Measurements from ENCODE around the gene RXRA.

RXRA gene

GRCh38 chr9:134420281-134420845 lies 94.1 kb downstream of the RXRA start:
- TF ChIP-seq, protein P1, sequence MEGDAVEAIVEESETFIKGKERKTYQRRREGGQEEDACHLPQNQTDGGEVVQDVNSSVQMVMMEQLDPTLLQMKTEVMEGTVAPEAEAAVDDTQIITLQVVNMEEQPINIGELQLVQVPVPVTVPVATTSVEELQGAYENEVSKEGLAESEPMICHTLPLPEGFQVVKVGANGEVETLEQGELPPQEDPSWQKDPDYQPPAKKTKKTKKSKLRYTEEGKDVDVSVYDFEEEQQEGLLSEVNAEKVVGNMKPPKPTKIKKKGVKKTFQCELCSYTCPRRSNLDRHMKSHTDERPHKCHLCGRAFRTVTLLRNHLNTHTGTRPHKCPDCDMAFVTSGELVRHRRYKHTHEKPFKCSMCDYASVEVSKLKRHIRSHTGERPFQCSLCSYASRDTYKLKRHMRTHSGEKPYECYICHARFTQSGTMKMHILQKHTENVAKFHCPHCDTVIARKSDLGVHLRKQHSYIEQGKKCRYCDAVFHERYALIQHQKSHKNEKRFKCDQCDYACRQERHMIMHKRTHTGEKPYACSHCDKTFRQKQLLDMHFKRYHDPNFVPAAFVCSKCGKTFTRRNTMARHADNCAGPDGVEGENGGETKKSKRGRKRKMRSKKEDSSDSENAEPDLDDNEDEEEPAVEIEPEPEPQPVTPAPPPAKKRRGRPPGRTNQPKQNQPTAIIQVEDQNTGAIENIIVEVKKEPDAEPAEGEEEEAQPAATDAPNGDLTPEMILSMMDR (IDR thresholded peaks at IDR 0.05; ENCODE audit: insufficient read depth, low read length, poor library complexity, severe bottlenecking): no peak
- no peak for TF ChIP-seq EZH2phosphoT487 (conservative IDR thresholded peaks at IDR 0.05; ENCODE audit: low read length)
- no peak overlapping the region for H3K4me3 ChIP-seq (ENCODE audit: insufficient read depth, low read length, poor library complexity, severe bottlenecking)
- no peaks in the 10 kb centered on the region for H3K36me3 ChIP-seq (ENCODE audit: low read length)
- H3K9me2 ChIP-seq (replicated peaks; ENCODE audit: insufficient read depth, low read length): no peaks in the 10 kb centered on the region
- H3K79me2 ChIP-seq (ENCODE audit: insufficient read depth, low read length): no peaks in the 10 kb centered on the region
- no peaks in the 10 kb centered on the region for H4K20me1 ChIP-seq (ENCODE audit: low read depth, low read length)
- H3K9ac ChIP-seq (ENCODE audit: low read length): no peak overlapping the region
- H3F3A ChIP-seq (ENCODE audit: insufficient read depth): no peaks in the 10 kb centered on the region
- no peak overlapping the region for H2AFZ ChIP-seq (ENCODE audit: low read depth, low read length, severe bottlenecking)
- no peaks in the 10 kb centered on the region for H3K9me3 ChIP-seq (ENCODE audit: insufficient read depth, low read length)
- no peak overlapping the region for H3K4me2 ChIP-seq (ENCODE audit: low read depth, low read length, poor library complexity, severe bottlenecking)
- no peaks in the 10 kb centered on the region for H3K27me3 ChIP-seq (ENCODE audit: low read length)
- no peak overlapping the region for H3K27ac ChIP-seq (ENCODE audit: low read depth, low read length)

GRCh38 chr9:134420974-134421432 lies 94.7 kb downstream of the RXRA start:
- Histone ChIP-seq H3K9me2 (replicated peaks; ENCODE audit: insufficient read depth, low read length) (no peaks in the 10 kb centered on the region), H3K4me3 (ENCODE audit: insufficient read depth, low read length, poor library complexity, severe bottlenecking) (no peak overlapping the region), H3K27ac (ENCODE audit: low read depth, low read length) (no peak overlapping the region), H3K9ac (ENCODE audit: low read length) (no peak overlapping the region), H4K20me1 (ENCODE audit: low read depth, low read length) (no peaks in the 10 kb centered on the region), H2AFZ (ENCODE audit: low read depth, low read length, severe bottlenecking) (no peak overlapping the region), H3K36me3 (ENCODE audit: low read length) (no peaks in the 10 kb centered on the region), H3K79me2 (ENCODE audit: insufficient read depth, low read length) (no peaks in the 10 kb centered on the region), H3F3A (ENCODE audit: insufficient read depth) (no peaks in the 10 kb centered on the region), H3K4me2 (ENCODE audit: low read depth, low read length, poor library complexity, severe bottlenecking) (no peak overlapping the region), H3K9me3 (ENCODE audit: insufficient read depth, low read length) (no peaks in the 10 kb centered on the region), H3K27me3 (ENCODE audit: low read length) (no peaks in the 10 kb centered on the region)
- TF ChIP-seq, protein P1 (IDR thresholded peaks at IDR 0.05; ENCODE audit: insufficient read depth, low read length, poor library complexity, severe bottlenecking): no peak
- no peak for TF ChIP-seq EZH2phosphoT487 (conservative IDR thresholded peaks at IDR 0.05; ENCODE audit: low read length)

DNA sequence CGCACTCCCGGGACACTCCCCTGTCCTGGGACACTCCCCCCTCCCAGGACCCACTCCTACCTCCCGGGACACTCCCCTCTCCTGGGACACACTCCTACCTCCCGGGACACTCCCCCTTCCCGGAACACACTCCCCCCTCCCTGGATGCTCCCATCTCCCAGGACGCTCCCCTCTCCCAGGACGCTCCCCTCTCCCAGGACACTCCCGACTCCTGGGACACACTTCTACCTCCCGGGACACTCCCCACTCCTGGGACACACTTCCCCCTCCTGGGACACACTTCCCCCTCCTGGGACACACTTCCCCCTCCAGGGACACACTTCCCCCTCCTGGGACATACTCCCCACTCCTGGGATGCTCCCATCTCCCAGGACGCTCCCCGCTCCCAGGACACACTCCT lies 95.6 kb downstream of the RXRA start:
- Histone ChIP-seq H3K4me2 (ENCODE audit: low read depth, low read length, poor library complexity, severe bottlenecking) (no peak overlapping the region), H4K20me1 (ENCODE audit: low read depth, low read length) (no peaks in the 10 kb centered on the region), H3K9ac (ENCODE audit: low read length) (no peak overlapping the region), H3K27me3 (ENCODE audit: low read length) (no peaks in the 10 kb centered on the region), H3K4me3 (ENCODE audit: insufficient read depth, low read length, poor library complexity, severe bottlenecking) (no peak overlapping the region), H3K27ac (ENCODE audit: low read depth, low read length) (no peak overlapping the region), H3K36me3 (ENCODE audit: low read length) (no peaks in the 10 kb centered on the region), H2AFZ (ENCODE audit: low read depth, low read length, severe bottlenecking) (no peak overlapping the region), H3K79me2 (ENCODE audit: insufficient read depth, low read length) (no peaks in the 10 kb centered on the region), H3K9me2 (replicated peaks; ENCODE audit: insufficient read depth, low read length) (no peaks in the 10 kb centered on the region), H3K9me3 (ENCODE audit: insufficient read depth, low read length) (no peaks in the 10 kb centered on the region), H3F3A (ENCODE audit: insufficient read depth) (no peaks in the 10 kb centered on the region)
- no peak for TF ChIP-seq EZH2phosphoT487 (conservative IDR thresholded peaks at IDR 0.05; ENCODE audit: low read length)
- TF ChIP-seq, protein P1 (IDR thresholded peaks at IDR 0.05; ENCODE audit: insufficient read depth, low read length, poor library complexity, severe bottlenecking): no peak

Data from SU-DHL-6 (cell line).